NCI-H2196 treated with DMSO at 0.1 percent for 48 hours (cell line): ENCODE measurements around the gene CD47.

Experiments used
- DNase-seq: peaks from one replicate; lab custom pipeline; 2025; ENCODE audit not compliant: unreplicated experiment; lab: John Stamatoyannopoulos, UW

CD47 gene

GRCh38 chr3:108053483-108053882 lies 37.3 kb downstream of the CD47 start:
- no peak for DNase-seq

- no peak for DNase-seq
Observed at GRCh38 chr3:108053067-108053466, 37.8 kb downstream of the CD47 start.

- no peak for DNase-seq
Observed at GRCh38 chr3:108051005-108051404, 39.8 kb downstream of the CD47 start.

- DNase-seq: no peak
Observed at GRCh38 chr3:108047987-108048386, 42.8 kb downstream of the CD47 start.

GRCh38 chr3:108046247-108046646 lies 44.6 kb downstream of the CD47 start:
- DNase-seq: no peak

- no peak for DNase-seq
Observed at GRCh38 chr3:108044699-108045098, 46.1 kb downstream of the CD47 start.

- no peak for DNase-seq
Observed at GRCh38 chr3:108042300-108042699, 48.5 kb downstream of the CD47 start.

GRCh38 chr3:108041253-108041652 lies 49.6 kb downstream of the CD47 start:
- DNase-seq: no peak

GRCh38 chr3:108037770-108038169 lies 53.1 kb downstream of the CD47 start:
- no peak for DNase-seq

GRCh38 chr3:108036984-108037741 lies 53.7 kb downstream of the CD47 start:
- DNase-seq: no peak

GRCh38 chr3:108036401-108036800 lies 54.4 kb downstream of the CD47 start:
- no peak for DNase-seq

- no peak for DNase-seq
Observed at GRCh38 chr3:108035751-108036150, 55.1 kb downstream of the CD47 start.

- no peak for DNase-seq
Observed at GRCh38 chr3:108031895-108032294, 58.9 kb downstream of the CD47 start.

GRCh38 chr3:108030960-108031359 lies 59.9 kb downstream of the CD47 start:
- no peak for DNase-seq

GRCh38 chr3:108029466-108029865 lies 61.4 kb downstream of the CD47 start:
- no peak for DNase-seq

GRCh38 chr3:108028896-108029295 lies 61.9 kb downstream of the CD47 start:
- no peak for DNase-seq

GRCh38 chr3:108025177-108025576 lies 65.7 kb downstream of the CD47 start:
- no peak for DNase-seq

- no peak for DNase-seq
Observed at GRCh38 chr3:108024146-108024850, 66.5 kb downstream of the CD47 start.

- DNase-seq: no peak
Observed at GRCh38 chr3:108022256-108023150, 68.3 kb downstream of the CD47 start.

GRCh38 chr3:108021533-108021932 lies 69.3 kb downstream of the CD47 start:
- DNase-seq: no peak

- no peak for DNase-seq
Observed at GRCh38 chr3:108021131-108021530, 69.7 kb downstream of the CD47 start.

- no peak for DNase-seq
Observed at GRCh38 chr3:108018552-108018951, 72.3 kb downstream of the CD47 start.
